H1 (cell line): ENCODE results near the gene STAMBPL1. TPM values are rescaled to one million over a fixed set of nuclear protein-coding genes. Genes with fewer than 3 reads are reported as not detected.

Source experiments
- CTCF ChIA-PET: fragments of 300-600 bp; sonication (Branson Sonifier 250); formaldehyde crosslinking; loops from one replicate; lab custom pipeline; 2021; ENCODE audit not compliant: partially characterized antibody; lab: Charles Lee
- POLR2A ChIA-PET: fragments of 300-600 bp; sonication (Branson Sonifier 250); formaldehyde crosslinking; loops from one replicate; lab custom pipeline; 2021; ENCODE audit warnings: inconsistent platforms; ENCODE audit not compliant: partially characterized antibody; lab: Charles Lee
- DNase-seq, 2 experiments: peaks; one replicate each; pipeline versions ENCODE4 v3.0.0 to v3.0.0-alpha.2; 2010 to 2022; ENCODE audit warnings: low spot score in 2 of 2, low read depth in 1 of 2, mixed read lengths in 1 of 2
- FAIRE-seq: peaks from 2 replicates; lab custom pipeline; 2011; peaks lifted over from hg19 to GRCh38; lab: Jason Lieb, UNC
- H2AFZ ChIP-seq: 2 replicates; pipeline ENCODE4 v1.8.1; 2012; ENCODE audit warnings: low read length, inconsistent platforms
- H2AK5ac ChIP-seq: 2 replicates; pipeline ENCODE4 v1.6.1; 2013; ENCODE audit warnings: low read depth, low read length
- H2BK120ac ChIP-seq: replicated peaks from 2 replicates; pipeline ENCODE3; 2013; ENCODE audit warnings: low read depth, low read length, inconsistent platforms
- H2BK12ac ChIP-seq: 2 replicates; pipeline ENCODE4 v1.6.1; 2013; ENCODE audit warnings: low read depth, low read length
- H2BK15ac ChIP-seq: 2 replicates; pipeline ENCODE4 v1.6.1; 2013; ENCODE audit warnings: low read length
- H2BK20ac ChIP-seq: 2 replicates; pipeline ENCODE4 v1.6.1; 2013; ENCODE audit warnings: low read length
- H2BK5ac ChIP-seq: 2 replicates; pipeline ENCODE4 v1.6.1; 2013; ENCODE audit warnings: low read depth, low read length
- H3K14ac ChIP-seq: 2 replicates; pipeline ENCODE4 v1.6.1; 2013; ENCODE audit warnings: inconsistent platforms; ENCODE audit not compliant: insufficient read length
- H3K18ac ChIP-seq: 2 replicates; pipeline ENCODE4 v1.6.1; 2013; ENCODE audit warnings: low read length; ENCODE audit errors: extremely low read depth
- H3K23ac ChIP-seq: 2 replicates; pipeline ENCODE4 v1.6.1; 2013; ENCODE audit warnings: inconsistent platforms; ENCODE audit not compliant: insufficient read length
- H3K23me2 ChIP-seq: 2 replicates; pipeline ENCODE4 v1.6.1; 2013; ENCODE audit warnings: low read depth, low read length
- H3K27ac ChIP-seq: 2 replicates; pipeline ENCODE4 v1.6.1; 2011; ENCODE audit warnings: low read depth, low read length, inconsistent platforms
- H3K27me3 ChIP-seq, 4 experiments: replicated peaks in 1 of 4; 1 replicate in 1 of 4; 2 replicates in 3 of 4; pipeline versions ENCODE4 v1.6.1 to v1.8.1; 2011 to 2013; ENCODE audit warnings: low read length in 3 of 4, mild to moderate bottlenecking in 3 of 4, inconsistent platforms in 2 of 4, mixed read lengths in 2 of 4, moderate library complexity in 1 of 4; ENCODE audit not compliant: control insufficient read depth in 3 of 4, insufficient read depth in 3 of 4; ENCODE audit errors: extremely low read depth in 1 of 4
- H3K36me3 ChIP-seq, 4 experiments: 2 replicates each; pipeline versions ENCODE4 v1.6.1 to v1.8.1; 2011 to 2013; ENCODE audit warnings: mild to moderate bottlenecking in 4 of 4, low read length in 3 of 4, moderate library complexity in 2 of 4, control low read depth in 1 of 4, inconsistent platforms in 1 of 4; ENCODE audit not compliant: insufficient read depth in 4 of 4, control insufficient read depth in 2 of 4
- H3K4ac ChIP-seq: replicated peaks from 2 replicates; pipeline ENCODE3; 2013; ENCODE audit warnings: low read length, low read depth, mixed read lengths, inconsistent platforms; ENCODE audit not compliant: insufficient read length
- H3K4me1 ChIP-seq, 4 experiments: replicated peaks in 1 of 4; 1 replicate in 1 of 4; 2 replicates in 3 of 4; pipeline versions ENCODE4 v1.6.1 to v1.8.1; 2011 to 2013; ENCODE audit warnings: low read length in 3 of 4, inconsistent platforms in 2 of 4, mixed read lengths in 1 of 4; ENCODE audit not compliant: insufficient read depth in 4 of 4, control insufficient read depth in 3 of 4
- H3K4me2 ChIP-seq, 2 experiments: 2 replicates each; pipeline versions ENCODE4 v1.6.1 to v1.8.1; 2011 to 2013; ENCODE audit warnings: low read depth in 2 of 2, low read length in 2 of 2, control low read depth in 1 of 2, inconsistent platforms in 1 of 2, mild to moderate bottlenecking in 1 of 2; ENCODE audit not compliant: insufficient read depth in 1 of 2
- H3K4me3 ChIP-seq, 4 experiments: fragments of 200-600, 300-600 bp in 1 of 4; sonication (generic), shearing (Covaris generic), sonication (Bioruptor Twin) in 1 of 4; 2 replicates each; pipeline versions ENCODE4 v1.5.1 to v1.8.1; 2011 to 2016; ENCODE audit warnings: low read length in 4 of 4, low read depth in 3 of 4, control low read depth in 2 of 4, inconsistent platforms in 2 of 4, mild to moderate bottlenecking in 2 of 4, mixed read lengths in 1 of 4, moderate library complexity in 1 of 4; ENCODE audit not compliant: insufficient read depth in 2 of 4; ENCODE audit errors: extremely low read depth in 1 of 4
- H3K56ac ChIP-seq: replicated peaks from 2 replicates; pipeline ENCODE3; 2013; ENCODE audit warnings: low read depth, mild to moderate bottlenecking, mixed read lengths, low read length, inconsistent platforms; ENCODE audit not compliant: insufficient read length
- H3K79me1 ChIP-seq: 2 replicates; pipeline ENCODE4 v1.6.1; 2013; ENCODE audit warnings: low read depth, low read length, control low read depth
- H3K79me2 ChIP-seq, 2 experiments: 2 replicates each; pipeline versions ENCODE4 v1.6.1 to v1.8.1; 2012 to 2013; ENCODE audit warnings: low read length in 2 of 2, mild to moderate bottlenecking in 2 of 2, inconsistent platforms in 1 of 2; ENCODE audit not compliant: insufficient read depth in 2 of 2, control insufficient read depth in 1 of 2
- H3K9ac ChIP-seq, 4 experiments: replicated peaks in 1 of 4; 1 replicate in 1 of 4; 2 replicates in 3 of 4; pipeline versions ENCODE4 v1.6.1 to v1.8.1; 2011 to 2013; ENCODE audit warnings: low read depth in 3 of 4, low read length in 3 of 4, control low read depth in 2 of 4, mild to moderate bottlenecking in 2 of 4, moderate library complexity in 2 of 4, inconsistent platforms in 1 of 4; ENCODE audit errors: extremely low read depth in 1 of 4
- H3K9me3 ChIP-seq, 2 experiments: 2 replicates each; pipeline versions ENCODE4 v1.6.1 to v1.8.1; 2012 to 2013; ENCODE audit warnings: mild to moderate bottlenecking in 2 of 2, moderate library complexity in 2 of 2, control low read depth in 1 of 2, inconsistent platforms in 1 of 2, low read depth in 1 of 2, low read length in 1 of 2, mixed read lengths in 1 of 2; ENCODE audit not compliant: insufficient read depth in 2 of 2
- H4K20me1 ChIP-seq, 2 experiments: replicated peaks in 1 of 2; 2 replicates each; pipeline versions ENCODE3 to v1.8.1; 2011 to 2013; ENCODE audit warnings: inconsistent platforms in 2 of 2, low read length in 2 of 2, mild to moderate bottlenecking in 1 of 2; ENCODE audit not compliant: insufficient read depth in 2 of 2, control insufficient read depth in 1 of 2
- H4K5ac ChIP-seq: 2 replicates; pipeline ENCODE4 v1.6.1; 2013; ENCODE audit warnings: low read length, low read depth, mixed read lengths, inconsistent platforms; ENCODE audit not compliant: insufficient read length
- H4K8ac ChIP-seq: 2 replicates; pipeline ENCODE4 v1.8.0; 2013; ENCODE audit warnings: mild to moderate bottlenecking, moderate library complexity, low read length, inconsistent platforms; ENCODE audit not compliant: insufficient read depth; ENCODE audit errors: extremely low read depth
- H4K91ac ChIP-seq: replicated peaks from 2 replicates; pipeline ENCODE3; 2013; ENCODE audit warnings: low read length, mixed read lengths, inconsistent platforms; ENCODE audit not compliant: insufficient read length
- ATF3 ChIP-seq: IDR thresholded peaks from 2 replicates; pipeline ENCODE4 v1.6.1; 2011; ENCODE audit warnings: low read depth, mild to moderate bottlenecking, low read length; ENCODE audit not compliant: insufficient read depth
- BCL11A ChIP-seq, 2 experiments: IDR thresholded peaks; one replicate each; pipeline ENCODE4 v1.6.1; 2011; ENCODE audit warnings: low read depth in 2 of 2, low read length in 2 of 2, mild to moderate bottlenecking in 2 of 2
- CREB1 ChIP-seq: IDR thresholded peaks from 2 replicates; pipeline ENCODE4 v1.6.1; 2012; ENCODE audit warnings: inconsistent platforms
- GTF2F1 ChIP-seq: IDR thresholded peaks from 2 replicates; pipeline ENCODE4 v1.6.1; 2012; ENCODE audit warnings: low read depth, low read length, improper control_type of control experiment, borderline replicate concordance
- HDAC2 ChIP-seq, 2 experiments: fragments of 300-600 bp in 1 of 2; sonication (generic) in 1 of 2; IDR thresholded peaks; 2 replicates each; pipeline ENCODE4 v1.6.1; 2011 to 2012; ENCODE audit warnings: low read depth in 2 of 2, low read length in 2 of 2, mild to moderate bottlenecking in 2 of 2, moderate library complexity in 2 of 2, borderline replicate concordance in 1 of 2, inconsistent platforms in 1 of 2
- POLR2A ChIP-seq, 2 experiments: IDR thresholded peaks; 1 replicate in 1 of 2; 2 replicates in 1 of 2; pipeline ENCODE4 v1.6.1; 2011; ENCODE audit warnings: low read depth in 2 of 2, low read length in 2 of 2, mild to moderate bottlenecking in 2 of 2; ENCODE audit errors: control extremely low read depth in 1 of 2
- RFX5 ChIP-seq: IDR thresholded peaks from 2 replicates; pipeline ENCODE4 v1.6.1; 2011; ENCODE audit warnings: low read depth, low read length, improper control_type of control experiment, borderline replicate concordance
- SUZ12 ChIP-seq: fragments of 200-600 bp; sonication (generic); IDR thresholded peaks from 2 replicates; pipeline ENCODE4 v1.6.1; 2012; ENCODE audit warnings: mild to moderate bottlenecking, inconsistent platforms, low read length, moderate library complexity, mixed read lengths
- TCF12 ChIP-seq: IDR thresholded peaks from 2 replicates; pipeline ENCODE4 v1.6.1; 2011; ENCODE audit warnings: low read depth, mild to moderate bottlenecking, low read length
- TEAD4 ChIP-seq: IDR thresholded peaks from 2 replicates; pipeline ENCODE4 v1.6.1; 2012; ENCODE audit warnings: low read depth, low read length, inconsistent platforms, mixed read lengths
- WGBS, 2 experiments: shearing (Covaris generic) in 1 of 2; methylation state at CpG; one replicate each; pipeline versions ENCODE4 v1.1.6 to v1.1.7; 2013 to 2015; ENCODE audit warnings: low lambda C conversion rate in 2 of 2, mixed read lengths in 2 of 2, inconsistent platforms in 1 of 2, low coverage in 1 of 2, missing lambda C conversion rate in 1 of 2; ENCODE audit not compliant: insufficient replicate concordance in 2 of 2, insufficient coverage in 1 of 2, insufficient read length in 1 of 2; ENCODE audit errors: extremely low coverage in 1 of 2, missing lambda C conversion rate in 1 of 2; 5-methylcytosine and 5-hydroxymethylcytosine counted together
- polyA plus RNA-seq, 7 experiments: library from polyadenylated mRNA; depleted of rRNA in 3 of 7; stranded (reverse) in 5 of 7; unstranded in 2 of 7; fragments of >200 nt in 5 of 7; fragments of 200-250 nt in 2 of 7; gene quantifications; 1 replicate in 5 of 7; 2 replicates in 1 of 7; 4 replicates in 1 of 7; pipeline versions ENCODE4 v1.2.1 to v1.2.3, GENCODE V29; 2011 to 2013; ENCODE audit warnings: missing spikeins in 2 of 7, mixed read lengths in 2 of 7
- total RNA-seq: library from RNA; stranded (reverse); fragmentation: NEBNext Ultra II Directional; extraction: Animal tissue kit (Norgen Biotek cat#: 25700); gene quantifications from 2 replicates; pipeline ENCODE4 v1.2.1, GENCODE V29; 2021

STAMBPL1 gene
- total and polyA plus RNA-seq, 2 of the 8 experiments (the other 6 are each of a cell fraction or from before 2014, with no cell fraction given) = 5.5 TPM

GRCh38 chr10:88866454-88866853 lies 13.6 kb upstream of the STAMBPL1 start:
- H3K18ac ChIP-seq = no peak overlapping the region
- no peak overlapping the region for H2BK20ac ChIP-seq
- CTCF ChIA-PET = no interaction called here
- H3K9ac ChIP-seq = no peak overlapping the region
- no peaks in the 10 kb centered on the region for H3K9me3 ChIP-seq
- no peaks in the 10 kb centered on the region for H3K79me1 ChIP-seq
- no peaks in the 10 kb centered on the region for H3K36me3 ChIP-seq
- H3K27me3 ChIP-seq = no peaks in the 10 kb centered on the region
- no peak overlapping the region for H3K4me2 ChIP-seq
- no peak overlapping the region for H4K8ac ChIP-seq
- no peak overlapping the region for H2BK12ac ChIP-seq
- FAIRE-seq (no peak), DNase-seq (no peak)
- no peak overlapping the region for H3K23ac ChIP-seq
- no peak overlapping the region for H3K4ac ChIP-seq
- 95% methylated on average over 2 of the region's 2 CpGs; no CpG with 5 or more reads in 1 of the 2 experiments for WGBS, 2 experiments
- H4K5ac ChIP-seq = no peak overlapping the region
- H3K14ac ChIP-seq = no peak overlapping the region
- no peaks in the 10 kb centered on the region for H4K20me1 ChIP-seq
- no peak overlapping the region for H3K27ac ChIP-seq
- no peaks in the 10 kb centered on the region for H3K23me2 ChIP-seq
- H3K79me2 ChIP-seq = no peaks in the 10 kb centered on the region
- H2AFZ ChIP-seq = no peak overlapping the region
- no peaks in the 10 kb centered on the region for H3K4me1 ChIP-seq
- H4K91ac ChIP-seq = no peak overlapping the region
- TF ChIP-seq TEAD4 = no peak
- no peak for TF ChIP-seq ATF3
- TF ChIP-seq TCF12 = no peak
- TF ChIP-seq SUZ12 = no peak
- no peak for TF ChIP-seq CREB1
- TF ChIP-seq HDAC2 (IDR thresholded peaks at IDR 0.05; ENCODE audit: borderline replicate concordance in 1 of 2, low read depth in 2 of 2, low read length in 2 of 2) = no peak
- no peak for TF ChIP-seq GTF2F1
- no peak for TF ChIP-seq BCL11A (IDR thresholded peaks at IDR 0.05; ENCODE audit: low read depth in 2 of 2, low read length in 2 of 2)
- TF ChIP-seq POLR2A (IDR thresholded peaks at IDR 0.05; ENCODE audit: control extremely low read depth in 1 of 2, low read depth in 2 of 2, low read length in 2 of 2) = no peak
- TF ChIP-seq RFX5 = no peak
- H2BK120ac ChIP-seq = no peak overlapping the region
- no peak overlapping the region for H3K4me3 ChIP-seq
- POLR2A ChIA-PET = no interaction called here
- H3K56ac ChIP-seq = no peak overlapping the region
- no peak overlapping the region for H2BK15ac ChIP-seq
- H2BK5ac ChIP-seq = no peak overlapping the region
- no peak overlapping the region for H2AK5ac ChIP-seq
